Type B pancreatic cell (in vitro differentiated cells): ENCODE data around the gene EIF3D. TPM values are rescaled to one million over a fixed set of nuclear protein-coding genes. Genes with fewer than 3 reads are reported as not detected.

Experiments
- DNase-seq: peaks from one replicate; pipeline ENCODE4 v3.0.0; 2021; ENCODE audit warnings: mixed read lengths; ENCODE audit not compliant: unreplicated experiment; ENCODE audit errors: extremely low spot score
- H3K27ac Mint-ChIP-seq: 2 replicates; pipeline ENCODE4 v1.8.0; 2021; ENCODE audit warnings: mild to moderate bottlenecking, mixed read lengths
- H3K27me3 Mint-ChIP-seq: 2 replicates; pipeline ENCODE4 v1.8.0; 2021; ENCODE audit warnings: mixed read lengths
- H3K36me3 Mint-ChIP-seq: 2 replicates; pipeline ENCODE4 v1.8.0; 2021; ENCODE audit warnings: mixed read lengths
- H3K4me1 Mint-ChIP-seq: one replicate; pipeline ENCODE4 v1.8.0; 2021; ENCODE audit warnings: mixed read lengths; ENCODE audit not compliant: unreplicated experiment
- H3K4me3 Mint-ChIP-seq: 2 replicates; pipeline ENCODE4 v1.8.0; 2021; ENCODE audit warnings: mild to moderate bottlenecking, mixed read lengths
- H3K9me3 Mint-ChIP-seq: 2 replicates; pipeline ENCODE4 v1.8.0; 2021; ENCODE audit warnings: mixed read lengths
- total RNA-seq: library from RNA; stranded (reverse); gene quantifications from 2 replicates; pipeline ENCODE4 v1.2.1, GENCODE V29; 2021; ENCODE audit warnings: low replicate concordance
- TF ChIP-seq, protein P1 (sequence below): fragments of 200-600 bp; sonication (generic); conservative IDR thresholded peaks from 2 replicates; pipeline ENCODE4 v1.5.0; 2021; ENCODE audit warnings: antibody characterized with exemption, mild to moderate bottlenecking

EIF3D gene
- total RNA-seq, 1 donor from 2014 or later: 162 TPM

DNA sequence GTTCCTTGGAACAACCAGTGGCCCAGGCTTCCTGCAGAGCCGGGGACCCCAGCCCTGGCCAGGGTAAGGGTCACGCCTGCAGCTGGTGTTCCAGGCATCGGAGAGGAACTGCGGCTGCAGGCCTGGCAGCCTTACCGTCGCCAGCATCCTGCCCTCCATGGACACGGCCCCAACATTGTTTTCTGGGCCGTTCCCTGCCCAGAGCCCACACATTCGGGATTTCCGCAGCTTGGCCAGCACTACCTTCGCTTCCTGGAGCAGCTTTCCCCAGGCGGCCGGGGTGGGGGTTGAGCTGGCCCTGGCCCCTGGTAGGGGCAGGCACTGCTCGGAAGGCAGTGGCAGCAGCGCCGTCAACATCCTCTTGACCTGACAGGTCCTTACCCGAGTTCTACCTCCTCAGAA is 65.2 kb downstream of the EIF3D start:
- H3K27me3 Mint-ChIP-seq: no peaks in the 10 kb centered on the region
- no peak overlapping the region for H3K27ac Mint-ChIP-seq
- no peaks in the 10 kb centered on the region for H3K9me3 Mint-ChIP-seq
- no peak overlapping the region for H3K4me3 Mint-ChIP-seq
- DNase-seq: no peak
- H3K36me3 Mint-ChIP-seq: no peaks in the 10 kb centered on the region
- TF ChIP-seq, protein P1, sequence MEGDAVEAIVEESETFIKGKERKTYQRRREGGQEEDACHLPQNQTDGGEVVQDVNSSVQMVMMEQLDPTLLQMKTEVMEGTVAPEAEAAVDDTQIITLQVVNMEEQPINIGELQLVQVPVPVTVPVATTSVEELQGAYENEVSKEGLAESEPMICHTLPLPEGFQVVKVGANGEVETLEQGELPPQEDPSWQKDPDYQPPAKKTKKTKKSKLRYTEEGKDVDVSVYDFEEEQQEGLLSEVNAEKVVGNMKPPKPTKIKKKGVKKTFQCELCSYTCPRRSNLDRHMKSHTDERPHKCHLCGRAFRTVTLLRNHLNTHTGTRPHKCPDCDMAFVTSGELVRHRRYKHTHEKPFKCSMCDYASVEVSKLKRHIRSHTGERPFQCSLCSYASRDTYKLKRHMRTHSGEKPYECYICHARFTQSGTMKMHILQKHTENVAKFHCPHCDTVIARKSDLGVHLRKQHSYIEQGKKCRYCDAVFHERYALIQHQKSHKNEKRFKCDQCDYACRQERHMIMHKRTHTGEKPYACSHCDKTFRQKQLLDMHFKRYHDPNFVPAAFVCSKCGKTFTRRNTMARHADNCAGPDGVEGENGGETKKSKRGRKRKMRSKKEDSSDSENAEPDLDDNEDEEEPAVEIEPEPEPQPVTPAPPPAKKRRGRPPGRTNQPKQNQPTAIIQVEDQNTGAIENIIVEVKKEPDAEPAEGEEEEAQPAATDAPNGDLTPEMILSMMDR: no peak
- peaks cover 11% of the 10 kb centered on the region for H3K4me1 Mint-ChIP-seq

DNA sequence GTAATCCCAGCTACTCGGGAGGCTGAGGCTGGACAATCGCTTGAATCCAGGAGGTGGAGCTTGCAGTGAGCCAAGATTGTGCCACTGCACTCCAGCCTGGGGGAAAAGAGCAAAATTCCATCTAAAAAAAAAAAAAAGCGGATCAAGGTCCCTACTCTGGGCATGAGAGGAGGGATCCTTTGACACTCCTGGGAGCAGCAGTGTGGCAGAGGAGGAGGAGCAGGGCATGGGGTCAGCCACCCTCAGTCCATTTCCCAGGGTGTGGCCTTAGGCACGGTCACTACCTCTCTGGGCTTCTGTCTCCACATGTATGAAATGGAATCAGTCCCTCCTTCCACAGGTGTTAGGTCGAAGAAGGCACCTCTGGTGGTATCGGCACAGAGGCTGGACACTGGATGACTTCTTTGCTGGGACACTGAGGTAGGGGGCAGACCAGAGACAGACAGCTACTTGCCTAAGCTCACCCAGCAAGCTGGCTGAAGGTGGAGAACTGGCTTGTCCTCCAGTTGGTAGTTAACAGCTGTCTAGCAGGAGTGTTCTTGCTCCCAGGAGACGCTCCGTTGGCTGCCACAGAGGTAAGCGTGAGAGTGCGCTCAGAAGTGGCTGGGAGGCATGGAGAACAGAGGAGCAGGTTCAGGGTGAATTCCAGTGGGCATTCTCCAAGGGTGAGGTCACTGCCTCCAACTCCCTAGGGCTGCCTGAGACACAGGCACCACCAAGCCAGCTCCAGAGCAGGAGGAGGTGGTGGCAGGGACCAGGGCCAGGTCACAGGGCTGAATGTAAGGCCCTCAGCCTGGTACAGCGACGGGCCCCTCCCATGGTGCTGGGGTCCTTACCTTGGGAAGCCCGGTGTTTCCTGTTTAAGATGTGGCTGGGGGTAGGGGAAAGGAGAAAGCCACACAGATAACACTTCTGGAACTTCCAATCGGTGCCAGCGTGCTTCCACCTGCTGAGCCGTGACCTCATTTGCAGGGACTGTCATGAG is 67.0 kb downstream of the EIF3D start:
- Mint-ChIP-seq H3K9me3 (no peaks in the 10 kb centered on the region), H3K4me3 (no peak overlapping the region), H3K27me3 (no peaks in the 10 kb centered on the region), H3K4me1 (peaks cover 11% of the 10 kb centered on the region), H3K36me3 (no peaks in the 10 kb centered on the region), H3K27ac (peak overlapping the region; percentile 97)
- TF ChIP-seq, protein P1: no peak
- no peak for DNase-seq

Other genes starting within 250 kb of the EIF3D start
- 277 and 364 TPM in 2 replicates for gene MYH9, start 141.2 kb downstream of the EIF3D start, total RNA-seq
- 73.4 and 77.2 TPM in 2 replicates for gene TXN2, start 47.5 kb downstream of the EIF3D start, total RNA-seq
- 20.6 and 38.8 TPM in 2 replicates for gene FOXRED2, start 22.1 kb downstream of the EIF3D start, total RNA-seq
- gene CACNG2, start 174.6 kb upstream of the EIF3D start, total RNA-seq: not detected in 2 replicates
- gene IFT27, start 247.0 kb upstream of the EIF3D start, total RNA-seq: 35.4 and 46.6 TPM in 2 replicates